Hepatocyte (in vitro differentiated cells): ENCODE results near the gene CARMIL3.

Experiments
- EZH2 ChIP-seq: fragments of 200-600 bp; sonication (generic); IDR thresholded peaks from 2 replicates; pipeline ENCODE4 v1.6.1; 2016; ENCODE audit warnings: antibody characterized with exemption, mild to moderate bottlenecking, borderline replicate concordance
- EZH2phosphoT487 ChIP-seq: fragments of 200-600 bp; sonication (generic); IDR thresholded peaks from one replicate; pipeline ENCODE4 v1.6.1; 2018; ENCODE audit warnings: antibody characterized with exemption, mild to moderate bottlenecking, low read depth, moderate library complexity; ENCODE audit not compliant: unreplicated experiment, severe bottlenecking
- TF ChIP-seq, protein P1 (sequence below): fragments of 200-600 bp; sonication (generic); IDR thresholded peaks from 2 replicates; pipeline ENCODE4 v1.5.1; 2016; ENCODE audit warnings: antibody characterized with exemption, mild to moderate bottlenecking; ENCODE audit not compliant: poor library complexity

DNA sequence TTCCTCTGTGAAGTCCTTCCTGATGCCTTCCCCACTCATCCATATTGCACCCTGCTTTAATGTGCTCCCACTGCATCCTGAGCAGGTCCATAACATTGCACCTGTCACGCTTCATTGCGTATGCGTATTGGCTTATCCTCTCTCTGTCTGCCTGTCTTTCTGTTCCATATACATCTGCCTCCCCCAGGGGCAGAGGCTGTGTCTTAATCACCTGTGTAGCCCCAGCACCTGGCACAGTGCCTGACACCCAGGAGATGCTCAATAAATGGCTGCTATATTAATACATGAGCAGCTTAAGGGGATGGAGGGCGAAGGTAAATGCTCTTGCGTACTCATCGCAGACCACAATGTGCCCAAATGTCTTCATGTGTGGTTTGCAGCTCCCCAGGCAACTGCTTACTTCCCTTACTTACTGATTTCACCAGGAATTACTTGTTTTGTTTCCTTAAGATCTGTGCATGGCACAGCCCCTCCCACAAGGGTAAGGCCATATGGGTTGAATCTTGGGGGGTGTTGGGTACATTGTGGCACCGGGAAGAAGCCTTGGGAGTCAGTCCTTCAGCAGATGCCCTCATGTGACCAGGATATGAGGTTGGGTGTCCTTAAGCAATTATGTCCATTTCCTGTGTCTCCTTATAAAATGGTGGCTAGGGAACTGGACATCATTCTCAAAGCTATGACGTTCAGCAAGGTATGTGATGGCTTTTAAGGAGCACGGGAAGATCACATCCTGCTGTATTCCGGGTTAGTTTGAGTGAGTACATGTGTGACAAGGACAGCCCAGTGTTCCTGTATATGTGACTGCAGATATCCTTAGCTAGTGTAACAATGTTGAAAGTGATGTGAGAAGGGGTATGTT is 18.7 kb downstream of the CARMIL3 start:
- TF ChIP-seq, protein P1, sequence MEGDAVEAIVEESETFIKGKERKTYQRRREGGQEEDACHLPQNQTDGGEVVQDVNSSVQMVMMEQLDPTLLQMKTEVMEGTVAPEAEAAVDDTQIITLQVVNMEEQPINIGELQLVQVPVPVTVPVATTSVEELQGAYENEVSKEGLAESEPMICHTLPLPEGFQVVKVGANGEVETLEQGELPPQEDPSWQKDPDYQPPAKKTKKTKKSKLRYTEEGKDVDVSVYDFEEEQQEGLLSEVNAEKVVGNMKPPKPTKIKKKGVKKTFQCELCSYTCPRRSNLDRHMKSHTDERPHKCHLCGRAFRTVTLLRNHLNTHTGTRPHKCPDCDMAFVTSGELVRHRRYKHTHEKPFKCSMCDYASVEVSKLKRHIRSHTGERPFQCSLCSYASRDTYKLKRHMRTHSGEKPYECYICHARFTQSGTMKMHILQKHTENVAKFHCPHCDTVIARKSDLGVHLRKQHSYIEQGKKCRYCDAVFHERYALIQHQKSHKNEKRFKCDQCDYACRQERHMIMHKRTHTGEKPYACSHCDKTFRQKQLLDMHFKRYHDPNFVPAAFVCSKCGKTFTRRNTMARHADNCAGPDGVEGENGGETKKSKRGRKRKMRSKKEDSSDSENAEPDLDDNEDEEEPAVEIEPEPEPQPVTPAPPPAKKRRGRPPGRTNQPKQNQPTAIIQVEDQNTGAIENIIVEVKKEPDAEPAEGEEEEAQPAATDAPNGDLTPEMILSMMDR, result no peak
- TF ChIP-seq EZH2, result no peak
- TF ChIP-seq EZH2phosphoT487, result no peak
